Glutamatergic neuron (in vitro differentiated cells): Measurements from ENCODE around the gene GPSM3. TPM values are rescaled to one million over a fixed set of nuclear protein-coding genes. Genes with fewer than 3 reads are reported as not detected.

Experiments used
- DNase-seq: peaks from one replicate; pipeline ENCODE4 v3.0.0; 2022
- H3K27ac Mint-ChIP-seq: one replicate; pipeline ENCODE4 v1.8.0; 2020; ENCODE audit warnings: mild to moderate bottlenecking, mixed read lengths, inconsistent platforms; ENCODE audit not compliant: unreplicated experiment
- H3K27me3 Mint-ChIP-seq: one replicate; pipeline ENCODE4 v1.8.0; 2020; ENCODE audit warnings: mild to moderate bottlenecking, moderate library complexity, mixed read lengths, inconsistent platforms; ENCODE audit not compliant: unreplicated experiment
- H3K36me3 Mint-ChIP-seq: one replicate; pipeline ENCODE4 v1.8.0; 2020; ENCODE audit warnings: mild to moderate bottlenecking, mixed read lengths, inconsistent platforms; ENCODE audit not compliant: unreplicated experiment
- H3K4me1 Mint-ChIP-seq: one replicate; pipeline ENCODE4 v1.8.0; 2020; ENCODE audit warnings: mild to moderate bottlenecking, low read depth, mixed read lengths, inconsistent platforms; ENCODE audit not compliant: unreplicated experiment
- H3K4me3 Mint-ChIP-seq: one replicate; pipeline ENCODE4 v1.8.0; 2020; ENCODE audit warnings: mild to moderate bottlenecking, mixed read lengths, inconsistent platforms; ENCODE audit not compliant: unreplicated experiment
- H3K9me3 Mint-ChIP-seq: one replicate; pipeline ENCODE4 v1.8.0; 2020; ENCODE audit warnings: mild to moderate bottlenecking, moderate library complexity, mixed read lengths, inconsistent platforms; ENCODE audit not compliant: unreplicated experiment
- total RNA-seq: library from RNA; stranded (reverse); fragmentation: NEBNext Ultra II Directional; extraction: Animal tissue kit (Norgen Biotek cat#: 25700); gene quantifications from one replicate; pipeline ENCODE4 v1.2.1, GENCODE V29; 2021; ENCODE audit not compliant: unreplicated experiment
- TF ChIP-seq, protein P1 (sequence below): fragments of 200-600 bp; sonication (generic); IDR thresholded peaks from one replicate; pipeline ENCODE4 v1.5.0; 2021; ENCODE audit not compliant: partially characterized antibody, unreplicated experiment

The GPSM3 gene
- total RNA-seq, 1 donor from 2014 or later = 3.2 TPM

DNA sequence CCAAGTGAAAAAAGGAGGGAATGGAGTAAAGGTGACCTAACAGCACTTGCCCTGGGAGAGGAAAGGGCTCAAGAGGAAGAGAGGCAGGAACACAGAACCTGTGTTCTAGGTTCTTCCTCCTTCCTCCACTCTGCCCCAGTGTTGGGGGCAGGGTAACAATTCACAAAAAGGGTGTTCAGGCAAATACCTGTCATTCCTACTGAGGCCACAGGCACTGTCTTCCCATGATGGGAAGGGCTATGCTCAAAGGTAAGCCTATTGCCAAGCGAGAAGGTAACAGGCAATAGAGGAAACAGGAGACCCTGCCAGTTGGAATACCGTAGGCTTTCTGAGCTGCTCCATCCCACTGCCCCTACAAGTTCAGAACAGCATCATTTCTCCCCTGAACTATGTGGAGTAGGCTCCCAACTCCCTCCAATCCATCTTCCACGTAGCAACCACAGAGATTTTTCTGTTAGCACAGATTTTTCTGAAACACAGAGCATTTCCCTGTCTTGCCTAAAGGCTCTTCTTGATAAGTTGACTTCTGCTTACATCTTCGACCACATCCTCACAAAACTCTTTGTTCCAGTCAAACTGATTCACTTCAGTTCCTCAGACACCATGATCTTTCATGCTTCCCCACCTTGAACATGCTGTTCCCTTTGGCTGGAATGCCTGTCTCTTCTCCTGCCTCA is 19.3 kb downstream of the GPSM3 start:
- Mint-ChIP-seq H3K27ac (no peak overlapping the region), H3K27me3 (peaks cover 14% of the 10 kb centered on the region), H3K4me3 (peak overlapping the region; percentile 94), H3K4me1 (peaks cover 25% of the 10 kb centered on the region), H3K9me3 (peaks cover 17% of the 10 kb centered on the region), H3K36me3 (peaks cover 6% of the 10 kb centered on the region)
- DNase-seq = no peak
- TF ChIP-seq, protein P1, sequence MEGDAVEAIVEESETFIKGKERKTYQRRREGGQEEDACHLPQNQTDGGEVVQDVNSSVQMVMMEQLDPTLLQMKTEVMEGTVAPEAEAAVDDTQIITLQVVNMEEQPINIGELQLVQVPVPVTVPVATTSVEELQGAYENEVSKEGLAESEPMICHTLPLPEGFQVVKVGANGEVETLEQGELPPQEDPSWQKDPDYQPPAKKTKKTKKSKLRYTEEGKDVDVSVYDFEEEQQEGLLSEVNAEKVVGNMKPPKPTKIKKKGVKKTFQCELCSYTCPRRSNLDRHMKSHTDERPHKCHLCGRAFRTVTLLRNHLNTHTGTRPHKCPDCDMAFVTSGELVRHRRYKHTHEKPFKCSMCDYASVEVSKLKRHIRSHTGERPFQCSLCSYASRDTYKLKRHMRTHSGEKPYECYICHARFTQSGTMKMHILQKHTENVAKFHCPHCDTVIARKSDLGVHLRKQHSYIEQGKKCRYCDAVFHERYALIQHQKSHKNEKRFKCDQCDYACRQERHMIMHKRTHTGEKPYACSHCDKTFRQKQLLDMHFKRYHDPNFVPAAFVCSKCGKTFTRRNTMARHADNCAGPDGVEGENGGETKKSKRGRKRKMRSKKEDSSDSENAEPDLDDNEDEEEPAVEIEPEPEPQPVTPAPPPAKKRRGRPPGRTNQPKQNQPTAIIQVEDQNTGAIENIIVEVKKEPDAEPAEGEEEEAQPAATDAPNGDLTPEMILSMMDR = no peak

DNA sequence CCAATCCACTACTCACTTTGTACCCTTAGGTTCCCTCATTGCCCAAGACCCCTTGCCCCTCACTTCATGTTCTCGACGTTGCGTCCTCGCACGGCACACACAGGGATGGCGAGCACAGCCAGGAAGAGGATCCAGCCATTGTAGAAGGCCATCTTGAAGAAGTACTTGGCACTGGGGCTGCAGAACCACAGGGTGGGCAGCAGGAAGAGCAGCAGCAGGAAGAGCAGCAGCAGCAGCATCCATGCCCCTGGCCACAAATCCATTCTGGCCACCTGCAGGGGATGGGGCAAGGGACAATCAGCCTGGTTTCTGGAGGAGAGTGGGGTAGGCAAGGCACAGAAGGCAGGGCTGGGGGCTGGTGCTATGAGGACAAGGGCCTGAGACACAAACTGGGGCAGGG is 21.2 kb downstream of the GPSM3 start:
- Mint-ChIP-seq H3K27ac (no peak overlapping the region), H3K9me3 (peaks cover 13% of the 10 kb centered on the region), H3K36me3 (peaks cover 6% of the 10 kb centered on the region), H3K4me1 (peaks cover 23% of the 10 kb centered on the region), H3K27me3 (peaks cover 6% of the 10 kb centered on the region), H3K4me3 (peak overlapping the region; percentile 18)
- TF ChIP-seq, protein P1 = no peak
- no peak for DNase-seq

DNA sequence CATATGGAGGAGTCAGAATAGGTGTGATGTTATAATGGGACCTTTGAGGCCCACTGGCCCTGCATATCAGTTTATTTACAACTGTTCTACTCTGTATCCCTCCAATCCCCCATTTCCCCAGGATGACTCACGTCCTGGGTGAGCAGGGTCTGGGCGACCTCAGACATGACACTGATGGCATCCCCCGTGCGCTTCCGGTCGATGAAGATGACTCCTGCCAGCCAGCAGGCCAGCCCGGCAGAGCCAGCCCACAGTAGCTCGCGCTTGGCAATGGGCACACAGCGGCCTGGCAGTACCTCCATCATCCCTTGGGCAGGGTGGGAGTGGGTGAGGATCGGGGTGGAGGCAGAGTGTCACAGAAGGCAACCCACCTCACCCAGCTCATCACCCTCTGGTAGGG is 22.1 kb downstream of the GPSM3 start:
- Mint-ChIP-seq H3K27me3 (peaks cover 6% of the 10 kb centered on the region), H3K27ac (no peak overlapping the region), H3K9me3 (peaks cover 19% of the 10 kb centered on the region), H3K4me1 (peaks cover 21% of the 10 kb centered on the region), H3K4me3 (no peak overlapping the region), H3K36me3 (peaks cover 6% of the 10 kb centered on the region)
- no peak for DNase-seq
- TF ChIP-seq, protein P1 = no peak

DNA sequence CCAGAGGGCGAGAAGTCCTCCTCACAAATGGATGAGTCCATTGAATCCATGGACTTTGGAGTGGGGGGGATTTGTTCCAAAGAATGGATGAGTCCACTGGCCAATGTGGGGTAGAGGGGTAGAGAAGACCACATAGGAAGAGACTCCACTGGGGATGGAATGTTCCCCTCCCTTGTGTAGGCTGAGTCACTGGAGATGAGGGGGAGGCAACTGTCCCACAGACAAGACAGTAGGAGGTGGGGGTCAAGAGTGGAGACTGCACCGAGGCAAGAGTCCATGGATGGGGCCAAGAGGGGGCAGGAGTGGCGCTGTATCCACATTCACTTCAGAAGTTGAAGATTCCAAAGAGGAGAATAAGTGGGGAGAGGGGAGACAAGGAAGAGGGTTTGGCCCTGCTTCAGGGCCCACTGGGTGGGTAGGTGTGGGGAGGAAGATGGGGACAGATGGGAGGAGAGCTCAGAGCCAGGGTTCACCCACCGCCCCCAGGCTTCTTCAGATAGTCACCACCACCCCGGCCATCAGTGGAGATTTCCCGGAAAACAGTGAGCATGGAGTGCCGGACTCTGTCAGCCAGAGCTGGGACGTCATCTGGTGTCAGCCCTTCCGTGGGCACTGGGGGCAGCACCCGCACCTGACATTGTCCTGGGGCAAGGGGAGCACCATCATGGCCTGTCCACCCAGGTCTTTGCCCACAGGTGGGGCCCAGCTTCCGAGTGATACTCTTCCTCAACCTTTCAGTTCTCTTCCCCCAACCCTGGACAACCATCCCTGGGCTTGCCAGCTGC is 23.4 kb downstream of the GPSM3 start:
- DNase-seq = no peak
- TF ChIP-seq, protein P1 = no peak
- Mint-ChIP-seq H3K9me3 (peaks cover 15% of the 10 kb centered on the region), H3K27ac (no peak overlapping the region), H3K27me3 (peaks cover 10% of the 10 kb centered on the region), H3K4me1 (peaks cover 12% of the 10 kb centered on the region), H3K4me3 (peak overlapping the region; percentile 38), H3K36me3 (peaks cover 6% of the 10 kb centered on the region)

DNA sequence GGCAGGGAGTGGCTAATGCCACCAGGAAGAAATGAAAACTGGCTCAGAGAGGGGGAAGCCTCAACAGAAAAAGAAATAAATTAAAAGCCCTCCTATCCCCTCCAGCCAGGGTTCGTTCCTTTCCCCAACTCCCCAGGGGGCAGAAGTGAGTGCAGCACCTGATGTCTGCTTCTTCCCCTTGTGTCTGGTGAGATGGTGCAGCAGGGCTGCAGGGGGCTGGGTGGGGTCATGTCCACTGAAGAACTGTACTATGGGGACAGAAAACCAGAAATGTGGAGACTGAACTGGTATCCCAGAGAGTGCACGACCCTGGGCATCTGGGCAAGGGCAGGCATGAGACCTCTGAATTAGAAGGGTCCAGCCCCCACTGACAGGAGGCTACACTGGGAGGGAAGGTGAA is 24.1 kb downstream of the GPSM3 start:
- Mint-ChIP-seq H3K27ac (no peak overlapping the region), H3K9me3 (peaks cover 17% of the 10 kb centered on the region), H3K4me3 (peak overlapping the region; percentile 13), H3K27me3 (peaks cover 10% of the 10 kb centered on the region), H3K36me3 (peaks cover 6% of the 10 kb centered on the region), H3K4me1 (peaks cover 12% of the 10 kb centered on the region)
- TF ChIP-seq, protein P1 = no peak
- no peak for DNase-seq
